Suprapubic skin (tissue), 4 donors: ENCODE results near the gene DNM3. TPM values are rescaled to one million over a fixed set of nuclear protein-coding genes. Genes with fewer than 3 reads are reported as not detected.
"Not testable (repeated sequence)": the region's sequence is repeated elsewhere in the genome, so short reads cannot be mapped to it uniquely, and the experiment has no call there.

Experiments used
- DNase-seq, 2 donors: peaks; one replicate each; pipeline ENCODE4 v3.0.0-alpha.2; 2019; ENCODE audit warnings: low spot score in 2 of 2
- H3K27ac ChIP-seq: fragments of 200-600 bp; sonication (generic); one replicate; pipeline ENCODE4 v1.5.1; 2019
- H3K27me3 ChIP-seq: fragments of 200-600 bp; sonication (generic); one replicate; pipeline ENCODE4 v1.5.1; 2019
- H3K36me3 ChIP-seq: fragments of 200-600 bp; sonication (generic); one replicate; pipeline ENCODE4 v1.5.1; 2019
- H3K4me1 ChIP-seq: fragments of 200-600 bp; sonication (generic); one replicate; pipeline ENCODE4 v1.5.1; 2019
- H3K4me3 ChIP-seq: fragments of 200-600 bp; sonication (generic); one replicate; pipeline ENCODE4 v1.5.1; 2019; ENCODE audit warnings: mild to moderate bottlenecking
- H3K9me3 ChIP-seq: fragments of 200-600 bp; sonication (generic); one replicate; pipeline ENCODE4 v1.5.1; 2019
- EP300 ChIP-seq: sonication (generic); formaldehyde crosslinking; IDR thresholded peaks from one replicate; pipeline ENCODE4 v1.6.1; 2017; ENCODE audit warnings: antibody characterized with exemption
- POLR2A ChIP-seq, 2 donors: fragments of 450-650 bp; IDR thresholded peaks; one replicate each; pipeline ENCODE4 v1.6.1; 2017; ENCODE audit warnings: antibody characterized with exemption in 2 of 2, mild to moderate bottlenecking in 2 of 2, moderate library complexity in 2 of 2
- POLR2AphosphoS5 ChIP-seq, 3 donors: sonication (generic); formaldehyde crosslinking; IDR thresholded peaks; one replicate each; pipeline ENCODE4 v1.6.1; 2017; ENCODE audit warnings: antibody characterized with exemption in 3 of 3
- WGBS: methylation state at CpG from one replicate; pipeline ENCODE4 v1.1.5; 2018; 5-methylcytosine and 5-hydroxymethylcytosine counted together
- total RNA-seq, 4 donors: library from RNA; depleted of rRNA; stranded (reverse); fragments of >200 nt; gene quantifications; one replicate each; pipeline ENCODE4 v1.1.0, GENCODE V29; 2016
- TF ChIP-seq, protein P1 (sequence below), 2 donors: fragments of 200-600 bp in 1 of 2; fragments of 450-650 bp in 1 of 2; sonication (generic) in 1 of 2; IDR thresholded peaks; one replicate each; pipeline ENCODE4 v1.5.1; 2016 to 2019; ENCODE audit warnings: antibody characterized with exemption in 2 of 2, mild to moderate bottlenecking in 1 of 2, moderate library complexity in 1 of 2

The DNM3 gene
- total RNA-seq, 4 donors from 2014 or later = 1.6 to 11.7 (median 3.7) TPM

DNA sequence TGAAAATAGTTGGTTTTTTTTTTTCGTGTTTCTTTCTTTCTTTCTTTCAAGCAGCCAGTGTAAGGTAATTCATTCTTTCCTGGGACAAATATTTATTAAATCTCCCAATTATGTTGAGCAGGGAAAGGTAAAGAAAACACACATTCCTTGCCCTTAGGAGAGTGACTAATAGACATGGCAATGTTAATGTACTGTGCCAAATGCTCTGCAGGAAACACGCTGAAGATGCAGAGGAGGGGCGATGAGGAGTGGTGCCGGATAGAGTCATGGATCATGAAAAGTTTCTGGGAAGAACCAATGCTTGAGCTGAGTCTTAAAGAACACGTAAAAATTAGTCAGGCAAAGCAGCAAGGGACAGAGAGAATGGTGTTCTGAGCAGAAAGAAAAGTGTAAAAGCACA lies 199.2 kb downstream of the DNM3 start:
- Histone ChIP-seq H3K4me3 (no peak overlapping the region), H3K36me3 (no peaks in the 10 kb centered on the region), H3K9me3 (no peaks in the 10 kb centered on the region), H3K4me1 (peaks cover 4% of the 10 kb centered on the region), H3K27ac (no peak overlapping the region), H3K27me3 (no peaks in the 10 kb centered on the region)
- WGBS = 54% methylated on average over 5 of the region's 5 CpGs
- TF ChIP-seq POLR2A (IDR thresholded peaks at IDR 0.05) = no peak
- no peak for TF ChIP-seq POLR2AphosphoS5 (IDR thresholded peaks at IDR 0.05)
- no peak for TF ChIP-seq EP300
- TF ChIP-seq, protein P1, sequence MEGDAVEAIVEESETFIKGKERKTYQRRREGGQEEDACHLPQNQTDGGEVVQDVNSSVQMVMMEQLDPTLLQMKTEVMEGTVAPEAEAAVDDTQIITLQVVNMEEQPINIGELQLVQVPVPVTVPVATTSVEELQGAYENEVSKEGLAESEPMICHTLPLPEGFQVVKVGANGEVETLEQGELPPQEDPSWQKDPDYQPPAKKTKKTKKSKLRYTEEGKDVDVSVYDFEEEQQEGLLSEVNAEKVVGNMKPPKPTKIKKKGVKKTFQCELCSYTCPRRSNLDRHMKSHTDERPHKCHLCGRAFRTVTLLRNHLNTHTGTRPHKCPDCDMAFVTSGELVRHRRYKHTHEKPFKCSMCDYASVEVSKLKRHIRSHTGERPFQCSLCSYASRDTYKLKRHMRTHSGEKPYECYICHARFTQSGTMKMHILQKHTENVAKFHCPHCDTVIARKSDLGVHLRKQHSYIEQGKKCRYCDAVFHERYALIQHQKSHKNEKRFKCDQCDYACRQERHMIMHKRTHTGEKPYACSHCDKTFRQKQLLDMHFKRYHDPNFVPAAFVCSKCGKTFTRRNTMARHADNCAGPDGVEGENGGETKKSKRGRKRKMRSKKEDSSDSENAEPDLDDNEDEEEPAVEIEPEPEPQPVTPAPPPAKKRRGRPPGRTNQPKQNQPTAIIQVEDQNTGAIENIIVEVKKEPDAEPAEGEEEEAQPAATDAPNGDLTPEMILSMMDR (IDR thresholded peaks at IDR 0.05) = no peak
- no peak for DNase-seq

DNA sequence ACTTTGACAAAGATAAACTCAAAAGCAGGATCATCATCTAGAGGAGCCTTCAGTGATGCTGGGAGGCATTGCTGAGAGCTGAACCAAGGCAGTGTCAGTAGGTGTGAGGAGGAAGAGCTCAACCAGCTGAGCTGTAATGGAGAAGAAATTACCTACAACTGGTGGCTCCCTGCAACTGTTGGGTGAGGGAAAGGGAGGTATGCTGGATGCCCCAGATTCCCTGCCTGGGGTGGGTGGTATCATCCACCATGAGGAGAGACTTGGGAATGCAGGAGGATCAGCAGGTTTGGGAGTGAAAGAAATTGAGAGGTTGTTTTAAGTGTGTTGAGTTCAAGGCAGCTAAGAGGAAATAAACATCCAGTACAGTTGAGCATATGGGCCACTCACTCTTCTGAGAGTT lies 199.8 kb downstream of the DNM3 start:
- no peaks in the 10 kb centered on the region for H3K9me3 ChIP-seq
- no peaks in the 10 kb centered on the region for H3K36me3 ChIP-seq
- H3K27ac ChIP-seq = no peak overlapping the region
- DNase-seq = no peak
- no peaks in the 10 kb centered on the region for H3K27me3 ChIP-seq
- TF ChIP-seq POLR2AphosphoS5 (IDR thresholded peaks at IDR 0.05) (no peak), POLR2A (IDR thresholded peaks at IDR 0.05) (no peak), EP300 (no peak)
- TF ChIP-seq, protein P1 (IDR thresholded peaks at IDR 0.05) = no peak
- H3K4me3 ChIP-seq = no peak overlapping the region
- H3K4me1 ChIP-seq = peaks cover 4% of the 10 kb centered on the region

- WGBS = 76% methylated on average over 2 of the region's 2 CpGs
- no peaks in the 10 kb centered on the region for H3K27me3 ChIP-seq
Measured at GRCh38 chr1:172041742-172042141, 200.4 kb downstream of the DNM3 start.

DNA sequence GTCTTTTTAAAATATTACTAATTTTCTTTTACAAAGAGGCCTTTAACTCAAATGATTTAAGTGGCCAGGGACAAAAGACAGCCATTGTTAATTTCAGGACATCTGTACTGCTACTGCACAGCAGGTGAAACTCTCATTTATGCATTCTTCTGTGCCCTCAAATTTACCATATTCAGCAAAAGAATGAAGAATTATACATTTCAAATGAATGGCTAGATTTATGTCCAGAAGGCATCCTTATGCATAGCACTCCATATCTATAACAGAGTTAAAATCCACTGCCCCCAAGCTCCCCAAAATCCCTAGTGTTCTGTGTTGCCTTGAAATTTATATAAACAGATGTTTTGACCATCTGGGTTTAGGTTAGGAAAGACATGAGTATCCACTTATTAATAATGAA lies 202.6 kb downstream of the DNM3 start:
- TF ChIP-seq POLR2AphosphoS5 (IDR thresholded peaks at IDR 0.05) = no peak
- TF ChIP-seq EP300 = no peak
- H3K36me3 ChIP-seq = no peaks in the 10 kb centered on the region
- DNase-seq = no peak

More at GRCh38 chr1:172041742-172042141, 200.4 kb downstream of the DNM3 start:
- no peaks in the 10 kb centered on the region for H3K36me3 ChIP-seq
- DNase-seq = no peak
- H3K27ac ChIP-seq = no peak overlapping the region
- no peak overlapping the region for H3K4me3 ChIP-seq
- no peak for TF ChIP-seq POLR2AphosphoS5 (IDR thresholded peaks at IDR 0.05)
- TF ChIP-seq, protein P1 (IDR thresholded peaks at IDR 0.05) = peak in 1 of 2 donors; percentile 22
- no peaks in the 10 kb centered on the region for H3K9me3 ChIP-seq
- peaks cover 4% of the 10 kb centered on the region for H3K4me1 ChIP-seq

GRCh38 chr1:172051898-172052297 lies 210.6 kb downstream of the DNM3 start:
- Histone ChIP-seq H3K27ac (no peak overlapping the region), H3K36me3 (no peaks in the 10 kb centered on the region), H3K9me3 (no peaks in the 10 kb centered on the region), H3K27me3 (no peaks in the 10 kb centered on the region), H3K4me1 (no peaks in the 10 kb centered on the region), H3K4me3 (no peak overlapping the region)
- TF ChIP-seq, protein P1 (IDR thresholded peaks at IDR 0.05) = no peak
- TF ChIP-seq POLR2A (IDR thresholded peaks at IDR 0.05) (no peak), EP300 (no peak), POLR2AphosphoS5 (IDR thresholded peaks at IDR 0.05) (no peak)
- no peak for DNase-seq
- WGBS = 96% methylated on average over 2 of the region's 2 CpGs

More for the DNA sequence above, 202.6 kb downstream of the DNM3 start:
- no peak overlapping the region for H3K27ac ChIP-seq
- no peaks in the 10 kb centered on the region for H3K27me3 ChIP-seq
- no peak overlapping the region for H3K4me3 ChIP-seq
- no peaks in the 10 kb centered on the region for H3K9me3 ChIP-seq
- peaks cover 4% of the 10 kb centered on the region for H3K4me1 ChIP-seq

DNA sequence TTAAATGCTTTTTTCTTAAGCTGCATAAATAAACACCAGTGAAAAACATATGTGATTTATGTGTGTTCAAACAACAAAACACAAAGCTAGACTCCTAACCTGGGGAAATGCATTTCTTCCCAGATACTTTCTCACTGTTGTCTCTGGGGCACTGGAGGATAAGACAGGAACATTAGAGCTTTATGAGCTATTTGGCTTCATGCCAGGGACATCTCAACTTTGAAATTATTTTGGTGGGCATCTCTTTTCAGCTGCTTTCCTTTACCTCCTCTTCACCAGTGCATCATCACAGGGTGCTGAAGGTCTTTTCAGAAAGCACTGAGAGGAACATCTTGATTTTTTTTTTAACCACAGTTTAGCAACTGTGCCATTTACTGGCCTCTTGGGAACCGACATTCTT lies 212.9 kb downstream of the DNM3 start:
- TF ChIP-seq POLR2AphosphoS5 (IDR thresholded peaks at IDR 0.05) (no peak), EP300 (no peak), POLR2A (IDR thresholded peaks at IDR 0.05) (no peak)
- TF ChIP-seq, protein P1 (IDR thresholded peaks at IDR 0.05) = no peak
- no peaks in the 10 kb centered on the region for H3K9me3 ChIP-seq
- H3K27ac ChIP-seq = no peak overlapping the region
- no peaks in the 10 kb centered on the region for H3K4me1 ChIP-seq
- no peak overlapping the region for H3K4me3 ChIP-seq
- H3K27me3 ChIP-seq = no peaks in the 10 kb centered on the region
- H3K36me3 ChIP-seq = no peaks in the 10 kb centered on the region
- DNase-seq = no peak
- WGBS = 76% methylated on average over 1 of the region's 1 CpG

DNA sequence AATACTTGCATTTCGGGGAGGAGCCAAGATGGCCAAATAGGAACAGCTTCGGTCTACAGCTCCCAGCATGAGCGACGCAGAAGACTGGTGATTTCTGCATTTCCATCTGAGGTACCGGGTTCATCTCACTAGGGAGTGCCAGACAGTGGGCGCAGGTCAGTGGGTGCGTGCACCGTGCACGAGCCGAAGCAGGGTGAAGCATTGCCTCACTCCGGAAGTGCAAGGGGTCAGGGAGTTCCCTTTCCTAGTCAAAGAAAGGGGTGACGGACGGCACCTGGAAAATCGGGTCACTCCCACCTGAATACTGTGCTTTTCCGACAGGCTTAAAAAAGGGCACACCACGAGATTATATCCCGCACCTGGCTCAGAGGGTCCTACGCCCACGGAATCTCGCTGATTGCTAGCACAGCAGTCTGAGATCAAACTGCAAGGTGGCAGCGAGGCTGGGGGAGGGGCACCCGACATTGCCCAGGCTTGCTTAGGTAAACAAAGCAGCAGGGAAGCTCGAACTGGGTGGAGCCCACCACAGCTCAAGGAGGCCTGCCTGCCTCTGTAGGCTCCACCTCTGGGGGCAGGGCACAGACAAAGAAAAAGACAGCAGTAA lies 214.6 kb downstream of the DNM3 start:
- 97% methylated on average over 18 of the region's 23 CpGs for WGBS
- not testable (repeated sequence) for H3K27me3 ChIP-seq

More for the DNA sequence above, 214.6 kb downstream of the DNM3 start:
- not testable (repeated sequence) for DNase-seq, H3K36me3 ChIP-seq, H3K4me1 ChIP-seq, H3K4me3 ChIP-seq, H3K27ac ChIP-seq, H3K9me3 ChIP-seq
